Measurements from ENCODE around the gene SERHL2.

SERHL2 gene

GRCh38 chr22:42623301-42623751 is 69.6 kb downstream of the SERHL2 start:
- Histone ChIP-seq H3K9ac (ENCODE audit: low read depth, low read length) (no peak overlapping the region), H3K9me3 (ENCODE audit: insufficient read depth, low read depth, low read length) (no peaks in the 10 kb centered on the region), H3K4me1 (ENCODE audit: insufficient read depth, low read length) (no peaks in the 10 kb centered on the region), H3K27me3 (ENCODE audit: insufficient read depth, low read length) (no peaks in the 10 kb centered on the region), H3K36me3 (ENCODE audit: insufficient read depth, low read depth, low read length) (peaks cover 55% of the 10 kb centered on the region), H3K27ac (ENCODE audit: low read length) (no peak overlapping the region), H3K4me3 (ENCODE audit: low read length) (no peak overlapping the region)

All from iPS-20b (cell line).